Tibial artery (tissue), 4 donors: ENCODE results near the gene HYCC1.

Experiments used
- DNase-seq, 2 donors: peaks; one replicate each; pipeline ENCODE4 v3.0.0-alpha.2; 2019
- H3K27ac ChIP-seq, 2 donors: fragments of 200-600 bp; sonication (generic) in 1 of 2; 1 replicate in 1 of 2; 2 replicates in 1 of 2; pipeline ENCODE4 v1.5.1; 2018 to 2019; ENCODE audit warnings: mild to moderate bottlenecking in 1 of 2
- H3K27me3 ChIP-seq, 2 donors: fragments of 200-600 bp; sonication (generic) in 1 of 2; one replicate each; pipeline versions ENCODE4 v1.5.1 to v1.6.0; 2016 to 2019
- H3K36me3 ChIP-seq, 3 donors: fragments of 200-600 bp; sonication (generic) in 2 of 3; one replicate each; pipeline ENCODE4 v1.5.1; 2016 to 2019; ENCODE audit warnings: mild to moderate bottlenecking in 2 of 3
- H3K4me1 ChIP-seq, 4 donors: fragments of 200-600 bp; sonication (generic) in 2 of 4; 1 replicate in 3 of 4; 2 replicates in 1 of 4; pipeline ENCODE4 v1.5.1; 2016 to 2019
- H3K4me3 ChIP-seq, 2 donors: fragments of 200-600 bp; sonication (generic) in 1 of 2; 1 replicate in 1 of 2; 2 replicates in 1 of 2; pipeline ENCODE4 v1.5.1; 2018 to 2019; ENCODE audit warnings: mild to moderate bottlenecking in 2 of 2
- H3K9me3 ChIP-seq, 3 donors: fragments of 200-600 bp; sonication (generic) in 1 of 3; one replicate each; pipeline ENCODE4 v1.5.1; 2016 to 2019
- CTCF ChIP-seq, 2 experiments: fragments of 200-600 bp in 1 of 2; fragments of 450-650 bp in 1 of 2; IDR thresholded peaks; one replicate each; pipeline ENCODE4 v1.5.1; 2017 to 2019; ENCODE audit warnings: antibody characterized with exemption in 2 of 2, mild to moderate bottlenecking in 1 of 2, moderate library complexity in 1 of 2
- intact Hi-C: fragments of 100-400 bp; cut with DNase I; formaldehyde crosslinking; loops from one replicate; pipeline ENCODE4 v1.15.0; 2023; ENCODE audit warnings: low total_unique reads

Gene HYCC1

DNA sequence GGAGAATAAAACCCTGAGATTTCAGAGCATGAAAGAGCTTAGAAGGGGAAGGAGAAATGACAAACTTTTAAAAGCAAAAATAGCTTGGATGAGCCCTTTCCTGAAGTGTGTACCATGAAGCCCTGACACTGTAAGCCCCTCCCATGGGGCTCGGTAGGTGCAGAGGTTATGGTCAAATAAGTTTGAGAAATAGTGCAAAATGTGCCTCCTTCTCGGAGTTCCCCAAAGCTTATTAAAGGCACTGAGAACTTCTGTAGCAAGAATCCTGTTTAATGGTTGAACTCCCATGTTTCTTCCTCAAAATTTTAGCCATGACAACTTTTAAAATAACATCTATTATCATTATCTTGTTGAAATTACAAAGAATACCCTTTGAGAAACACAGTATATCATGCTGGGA is 10.5 kb upstream of the HYCC1 start:
- TF ChIP-seq CTCF (IDR thresholded peaks at IDR 0.05), result no peak
- peaks cover 0 to 15% (median 4%) of the 10 kb centered on the region in 4 donors for H3K4me1 ChIP-seq
- intact Hi-C loops, result no loop called here
- no peak for DNase-seq
- H3K4me3 ChIP-seq, result no peak overlapping the region
- H3K9me3 ChIP-seq, result no peaks in the 10 kb centered on the region
- no peaks in the 10 kb centered on the region for H3K27me3 ChIP-seq
- H3K27ac ChIP-seq, result no peak overlapping the region
- no peaks in the 10 kb centered on the region for H3K36me3 ChIP-seq

- peaks cover 0 to 22% (median 4%) of the 10 kb centered on the region in 4 donors for H3K4me1 ChIP-seq
- no peak for TF ChIP-seq CTCF (IDR thresholded peaks at IDR 0.05)
- no peaks in the 10 kb centered on the region for H3K27me3 ChIP-seq
- H3K4me3 ChIP-seq, result no peak overlapping the region
- intact Hi-C loops, result no loop called here
- no peak overlapping the region for H3K27ac ChIP-seq
- DNase-seq, result no peak
- H3K36me3 ChIP-seq, result no peaks in the 10 kb centered on the region
- H3K9me3 ChIP-seq, result no peaks in the 10 kb centered on the region
These were observed 8.9 kb upstream of the HYCC1 start for GRCh38 chr7:23022851-23023250.

GRCh38 chr7:23022258-23022769 is 8.4 kb upstream of the HYCC1 start:
- Histone ChIP-seq H3K4me1 (peaks cover 0 to 27% (median 4%) of the 10 kb centered on the region in 4 donors), H3K4me3 (no peak overlapping the region), H3K9me3 (no peaks in the 10 kb centered on the region), H3K27me3 (no peaks in the 10 kb centered on the region), H3K27ac (no peak overlapping the region), H3K36me3 (no peaks in the 10 kb centered on the region)
- DNase-seq, result no peak
- TF ChIP-seq CTCF (IDR thresholded peaks at IDR 0.05), result no peak
- intact Hi-C loops, result no loop called here

DNA sequence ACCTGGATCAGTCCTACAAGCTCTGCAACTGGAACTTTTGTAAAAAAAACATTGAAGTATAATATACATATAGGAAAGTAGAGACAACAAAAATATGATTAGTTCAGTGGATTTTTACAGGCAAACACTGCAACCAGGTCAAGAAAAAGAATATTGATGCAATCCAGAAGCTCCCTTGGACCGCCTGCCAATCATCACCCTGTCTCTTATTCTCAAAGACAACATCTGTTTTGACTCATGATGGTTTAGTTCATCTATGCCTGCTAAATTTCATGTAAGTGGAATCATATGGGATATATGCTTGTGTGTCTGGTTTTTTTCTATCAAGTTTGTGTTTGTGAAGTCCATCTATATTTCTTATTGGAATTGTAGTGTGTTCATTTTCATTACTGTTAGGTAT is 7.7 kb upstream of the HYCC1 start:
- Histone ChIP-seq H3K27ac (no peak overlapping the region), H3K4me3 (no peak overlapping the region)

DNA sequence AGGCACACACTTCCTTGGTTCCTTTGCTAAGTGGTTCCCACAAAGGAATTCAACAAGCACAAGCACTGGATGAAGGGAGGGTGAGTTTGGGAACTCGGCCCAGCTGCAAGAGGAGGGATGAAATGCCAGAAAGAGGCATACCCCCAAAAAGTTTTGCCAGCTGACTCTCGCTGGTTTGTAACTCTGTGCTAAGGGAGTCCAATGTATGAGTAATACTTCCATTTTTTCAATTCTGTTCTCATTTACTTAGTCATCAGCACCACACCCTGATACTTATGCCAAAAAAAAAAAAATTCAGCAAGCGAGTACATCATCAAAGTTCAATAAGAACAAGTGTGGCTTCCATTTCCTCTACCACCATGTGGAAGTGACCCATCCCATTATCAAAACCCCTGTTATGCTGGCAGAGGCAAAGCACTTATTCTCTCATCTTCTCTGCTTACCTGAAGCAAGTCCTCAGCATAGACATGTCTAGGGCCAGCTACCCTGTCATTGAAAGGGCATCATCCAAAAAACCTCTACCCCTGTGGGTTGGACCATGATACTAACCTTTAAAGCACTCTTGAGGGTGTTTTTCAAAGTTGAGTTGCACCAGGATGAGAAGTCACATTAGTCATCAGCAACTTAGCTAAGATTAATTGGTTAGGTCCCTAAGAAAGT is 6.9 kb upstream of the HYCC1 start:
- no peaks in the 10 kb centered on the region for H3K27me3 ChIP-seq
- H3K4me1 ChIP-seq, result peaks cover 0 to 37% (median 6%) of the 10 kb centered on the region in 4 donors
- intact Hi-C loops, result no loop called here
- H3K36me3 ChIP-seq, result no peaks in the 10 kb centered on the region
- peak overlapping the region; percentile 24 to 39 for H3K27ac ChIP-seq
- TF ChIP-seq CTCF (IDR thresholded peaks at IDR 0.05), result no peak
- no peaks in the 10 kb centered on the region for H3K9me3 ChIP-seq
- DNase-seq, result peak; percentile 46 to 67
- no peak overlapping the region for H3K4me3 ChIP-seq

More for the DNA sequence above, 7.7 kb upstream of the HYCC1 start:
- intact Hi-C loops, result no loop called here
- Histone ChIP-seq H3K36me3 (no peaks in the 10 kb centered on the region), H3K27me3 (no peaks in the 10 kb centered on the region), H3K9me3 (no peaks in the 10 kb centered on the region), H3K4me1 (peaks cover 0 to 34% (median 6%) of the 10 kb centered on the region in 4 donors)
- DNase-seq, result no peak
- no peak for TF ChIP-seq CTCF (IDR thresholded peaks at IDR 0.05)
